Karpas-422 (cell line): ENCODE measurements around the gene LMNTD2. TPM values are rescaled to one million over a fixed set of nuclear protein-coding genes. Genes with fewer than 3 reads are reported as not detected.

Experiments used
- DNase-seq: peaks from one replicate; pipeline ENCODE4 v3.0.0-alpha.2; 2015
- H2AFZ ChIP-seq: fragments of 200-600 bp; sonication (generic); 2 replicates; pipeline ENCODE4 v1.6.1; 2014; ENCODE audit warnings: antibody characterized with exemption, low read length, mixed read lengths
- H3K27ac ChIP-seq: fragments of 200-600 bp; sonication (generic); 2 replicates; pipeline ENCODE4 v1.5.1; 2014; ENCODE audit warnings: mild to moderate bottlenecking, low read length, moderate library complexity
- H3K27me3 ChIP-seq: fragments of 200-600 bp; sonication (generic); 2 replicates; pipeline ENCODE4 v1.6.1; 2014; ENCODE audit warnings: low read length, mixed read lengths
- H3K36me3 ChIP-seq: fragments of 200-600 bp; sonication (generic); 2 replicates; pipeline ENCODE4 v1.6.1; 2014; ENCODE audit warnings: low read length, mixed read lengths; ENCODE audit not compliant: insufficient read depth
- H3K4me1 ChIP-seq: fragments of 200-600 bp; sonication (generic); 2 replicates; pipeline ENCODE4 v1.6.1; 2014; ENCODE audit warnings: mild to moderate bottlenecking, low read length, mixed read lengths
- H3K4me2 ChIP-seq: fragments of 200-600 bp; sonication (generic); 2 replicates; pipeline ENCODE4 v1.6.1; 2014; ENCODE audit warnings: low read length, low read depth, mild to moderate bottlenecking; ENCODE audit not compliant: poor library complexity, severe bottlenecking
- H3K4me3 ChIP-seq: fragments of 200-600 bp; sonication (generic); 2 replicates; pipeline ENCODE4 v1.5.1; 2014; ENCODE audit warnings: mild to moderate bottlenecking, antibody characterized with exemption, low read length, mixed read lengths
- H3K79me2 ChIP-seq: fragments of 200-600 bp; sonication (generic); 2 replicates; pipeline ENCODE4 v1.6.1; 2014; ENCODE audit warnings: mild to moderate bottlenecking, low read length, mixed read lengths
- H3K9ac ChIP-seq: fragments of 200-600 bp; sonication (generic); 2 replicates; pipeline ENCODE4 v1.6.0; 2014; ENCODE audit warnings: low read length
- H3K9me2 ChIP-seq: fragments of 200-600 bp; sonication (generic), shearing (Covaris generic); replicated peaks from 2 replicates; pipeline ENCODE4 v1.6.0; 2014; ENCODE audit warnings: mild to moderate bottlenecking, low read length, moderate library complexity; ENCODE audit not compliant: insufficient read depth
- H3K9me3 ChIP-seq: fragments of 300-700, 200-600 bp; sonication (generic); 2 replicates; pipeline ENCODE4 v1.6.1; 2014; ENCODE audit warnings: low read length, mixed read lengths
- H4K20me1 ChIP-seq: fragments of 200-600 bp; sonication (generic); 2 replicates; pipeline ENCODE4 v1.6.1; 2014; ENCODE audit warnings: mild to moderate bottlenecking, antibody characterized with exemption, low read length, low read depth; ENCODE audit not compliant: insufficient read depth
- total RNA-seq: library from RNA; depleted of rRNA; stranded (reverse); fragments of >200 nt; shearing (Covaris generic); gene quantifications from 2 replicates; pipeline ENCODE4 v1.2.3, GENCODE V29; 2014; ENCODE audit warnings: low replicate concordance

Gene LMNTD2
- total RNA-seq, 1 experiment from 2014 or later, result 6.2 TPM

DNA sequence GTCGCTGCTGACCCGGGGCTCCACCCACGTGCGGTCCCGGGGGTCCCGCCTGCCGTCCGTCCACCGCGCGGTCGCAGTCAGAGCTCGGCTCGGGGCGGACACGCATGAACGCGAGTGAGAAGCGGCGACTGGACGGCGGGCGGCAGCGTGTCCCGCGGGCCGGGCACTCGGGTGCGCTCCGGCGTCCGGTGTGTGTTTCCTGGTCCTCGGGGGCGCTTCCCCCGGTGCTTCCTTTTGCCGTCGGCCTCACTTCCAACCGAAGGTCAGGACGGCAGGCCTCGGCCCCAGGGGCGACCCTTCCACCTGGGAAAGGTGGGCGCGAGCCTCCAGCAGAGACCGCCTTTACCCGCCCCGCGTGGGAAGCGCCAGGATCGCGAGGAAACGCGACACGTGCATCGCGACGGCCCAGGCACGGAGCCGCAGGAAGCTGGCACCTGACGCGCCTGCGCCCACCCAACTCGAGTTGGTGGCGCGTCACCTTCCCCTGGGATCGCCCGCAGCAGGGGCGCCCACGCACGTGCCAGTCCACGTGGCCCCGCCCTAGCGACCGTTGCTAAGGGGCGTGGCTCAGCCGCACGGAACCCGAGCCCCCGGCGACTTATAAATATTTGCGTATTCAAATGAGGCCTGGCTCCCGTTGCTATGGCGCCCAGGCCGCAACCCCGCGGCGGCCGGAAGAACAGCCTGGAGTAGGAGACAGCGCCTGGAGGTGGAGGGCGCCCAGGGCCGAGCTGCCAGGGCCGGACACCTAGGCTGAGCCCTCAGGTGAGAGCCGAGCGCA, 23.5 kb downstream of the LMNTD2 start, which contains the start of gene LRRC56:
Gene LRRC56, plus strand, starts transcription at position 687 of the 781 bp plus-strand sequence. CDS start 3,158 bp downstream, outside the sequence.
- peak within 1 kb of the TSS; percentile 78 for H3K27ac ChIP-seq
- peak within 1 kb of the TSS; percentile 78; the same call in 1 of the 2 replicates for H2AFZ ChIP-seq
- peaks cover 15% of the 10 kb centered on the region for H4K20me1 ChIP-seq
- no peaks in the 10 kb centered on the region for H3K9me2 ChIP-seq
- peaks cover 7% of the 10 kb centered on the region; the same call in 1 of the 2 replicates for H3K79me2 ChIP-seq
- H3K4me1 ChIP-seq, result peaks cover 31% of the 10 kb centered on the region
- H3K9ac ChIP-seq, result peak within 1 kb of the TSS; percentile 82
- DNase-seq, result peak; percentile 99
- H3K27me3 ChIP-seq, result no peaks in the 10 kb centered on the region
- H3K4me2 ChIP-seq, result peak within 1 kb of the TSS; percentile 94
- H3K36me3 ChIP-seq, result no peaks in the 10 kb centered on the region; the same call in 1 of the 2 replicates
- no peaks in the 10 kb centered on the region for H3K9me3 ChIP-seq
- peak within 1 kb of the TSS; percentile 77 for H3K4me3 ChIP-seq

DNA sequence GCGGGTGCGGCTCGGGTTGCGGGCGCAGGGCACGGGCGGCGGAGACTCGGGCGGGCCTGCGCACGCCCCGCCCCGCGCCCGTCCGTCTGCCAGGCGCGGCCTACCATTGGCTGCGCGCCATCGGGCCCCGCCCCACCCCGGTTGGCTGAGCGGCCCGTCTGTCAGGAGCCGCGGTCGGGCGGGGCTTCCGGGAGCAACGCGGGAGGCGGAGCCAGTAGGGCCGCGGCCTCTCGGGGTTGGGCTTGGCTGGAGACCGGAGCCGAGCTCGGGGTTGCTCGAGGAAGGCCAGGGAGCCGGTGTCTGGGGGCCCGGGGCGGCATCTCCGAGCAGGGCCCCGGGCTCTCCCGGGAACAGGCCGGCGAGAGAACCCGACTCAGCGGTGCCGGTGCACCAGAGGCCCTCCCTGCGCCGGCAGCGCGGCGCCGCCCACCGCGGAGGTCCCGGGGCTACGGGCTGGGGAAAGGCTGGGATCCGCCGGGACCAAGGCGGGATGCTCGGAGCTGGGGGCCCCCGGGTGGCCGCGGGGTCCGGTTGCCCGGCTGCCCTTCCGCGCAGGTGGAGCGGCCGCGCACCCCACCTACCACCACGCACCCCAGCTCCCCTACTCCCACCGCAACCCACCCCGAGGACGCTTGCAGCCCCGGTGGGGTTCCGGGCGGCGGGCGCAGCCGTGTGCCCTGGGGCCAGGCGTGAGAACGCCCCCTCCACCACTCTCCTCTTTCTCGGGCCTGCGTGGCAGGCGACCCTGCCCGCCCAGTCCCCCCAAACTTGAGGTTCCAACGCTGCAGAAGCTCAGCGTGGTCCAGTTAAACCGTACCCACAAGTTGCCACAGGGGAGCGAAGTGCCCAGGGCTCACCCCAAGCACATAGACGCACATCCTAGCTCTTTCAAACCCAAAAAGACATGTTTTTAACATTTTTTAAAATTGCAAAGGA, 24.8 kb downstream of the LMNTD2 start, which contains the start of gene HRAS:
Gene HRAS, minus strand, starts transcription at position 58 of the 936 bp plus-strand sequence.
- peak; percentile 98 for DNase-seq
- Histone ChIP-seq H4K20me1 (peaks cover 15% of the 10 kb centered on the region), H3K4me1 (peaks cover 35% of the 10 kb centered on the region), H3K4me3 (peak within 1 kb of the TSS; percentile 99), H3K9me3 (no peaks in the 10 kb centered on the region), H3K4me2 (peak within 1 kb of the TSS; percentile 99), H3K27me3 (no peaks in the 10 kb centered on the region), H3K9me2 (no peaks in the 10 kb centered on the region), H3K27ac (peak within 1 kb of the TSS; percentile 78), H2AFZ (peak within 1 kb of the TSS; percentile 56; the same call in 1 of the 2 replicates), H3K79me2 (peaks cover 7% of the 10 kb centered on the region; the same call in 1 of the 2 replicates), H3K9ac (peak within 1 kb of the TSS; percentile 95), H3K36me3 (no peaks in the 10 kb centered on the region; the same call in 1 of the 2 replicates)

DNA sequence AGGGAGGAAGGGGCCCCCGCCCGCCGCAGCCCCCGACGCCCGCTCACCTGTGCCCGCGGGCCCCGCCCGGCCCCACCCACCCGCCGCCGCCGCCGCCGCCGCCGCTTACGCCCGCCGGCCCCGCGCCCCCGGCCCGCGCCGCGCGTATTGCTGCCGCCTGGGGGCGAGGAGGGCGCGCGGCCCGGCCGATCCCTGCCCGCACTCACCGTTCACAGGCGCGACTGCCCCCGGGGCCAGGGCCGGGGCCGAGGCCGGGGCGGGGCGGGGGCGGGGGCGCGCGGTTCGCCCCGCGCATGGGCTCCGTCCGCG, 25.4 kb downstream of the LMNTD2 start:
- H3K27me3 ChIP-seq, result no peaks in the 10 kb centered on the region
- H4K20me1 ChIP-seq, result peaks cover 15% of the 10 kb centered on the region
- H3K36me3 ChIP-seq, result no peaks in the 10 kb centered on the region; the same call in 1 of the 2 replicates
- H3K4me1 ChIP-seq, result peaks cover 35% of the 10 kb centered on the region
- no peaks in the 10 kb centered on the region for H3K9me3 ChIP-seq
- H3K79me2 ChIP-seq, result peaks cover 7% of the 10 kb centered on the region; the same call in 1 of the 2 replicates
- no peak overlapping the region for H3K27ac ChIP-seq
- no peaks in the 10 kb centered on the region for H3K9me2 ChIP-seq
- peak overlapping the region; percentile 99 for H3K4me2 ChIP-seq
- H3K4me3 ChIP-seq, result peak overlapping the region; percentile 99
- no peak for DNase-seq
- H3K9ac ChIP-seq, result peak overlapping the region; percentile 95
- H2AFZ ChIP-seq, result no peak overlapping the region

DNA sequence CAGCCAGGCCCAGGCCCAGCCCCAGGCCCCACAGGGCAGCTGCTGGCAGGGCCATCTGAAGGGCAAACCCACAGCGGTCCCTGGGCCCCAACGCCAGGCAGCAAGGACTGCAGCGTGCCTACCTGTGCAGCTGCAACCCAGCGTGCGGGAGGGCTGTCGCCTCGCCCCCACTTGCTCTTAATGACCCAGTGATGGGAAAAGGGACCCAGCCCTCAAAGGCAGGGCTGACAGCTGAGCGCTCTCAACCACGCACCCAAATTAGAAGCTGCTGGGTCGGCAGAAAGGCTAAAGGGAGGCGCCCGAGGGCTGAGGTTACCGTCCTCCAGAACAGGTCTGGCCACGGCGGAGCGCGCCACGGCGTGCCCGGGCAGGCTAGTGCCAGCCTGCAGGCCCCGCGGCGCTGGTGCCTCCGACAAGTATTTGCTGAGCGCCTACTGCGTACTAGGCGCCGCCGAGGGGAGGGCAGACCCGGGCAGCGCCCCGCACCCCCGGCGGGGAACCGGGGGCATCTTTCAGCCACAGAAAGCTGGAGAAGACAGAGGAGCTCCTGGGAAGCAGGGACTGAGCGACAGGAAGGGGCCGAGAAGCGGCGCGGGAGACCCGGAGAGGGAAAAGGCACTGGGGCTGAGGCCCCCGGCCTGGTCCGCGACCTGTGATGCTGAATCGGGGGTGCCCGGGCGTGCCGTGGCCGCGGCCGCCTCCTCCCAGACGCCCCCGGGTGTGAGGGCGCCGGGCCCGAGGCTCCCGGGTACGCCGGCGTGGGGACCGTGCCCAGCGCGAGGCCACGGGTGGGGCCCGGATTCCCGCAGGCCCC, 25.9 kb downstream of the LMNTD2 start:
- no peaks in the 10 kb centered on the region for H3K9me3 ChIP-seq
- no peaks in the 10 kb centered on the region; the same call in 1 of the 2 replicates for H3K36me3 ChIP-seq
- no peaks in the 10 kb centered on the region for H3K27me3 ChIP-seq
- no peaks in the 10 kb centered on the region for H3K9me2 ChIP-seq
- H3K4me2 ChIP-seq, result peak overlapping the region; percentile 99
- H3K4me1 ChIP-seq, result peaks cover 35% of the 10 kb centered on the region
- peak overlapping the region; percentile 99 for H3K4me3 ChIP-seq
- peak; percentile 75 for DNase-seq
- H3K79me2 ChIP-seq, result peaks cover 7% of the 10 kb centered on the region; the same call in 1 of the 2 replicates
- H3K9ac ChIP-seq, result peak overlapping the region; percentile 95
- peaks cover 15% of the 10 kb centered on the region for H4K20me1 ChIP-seq
- H3K27ac ChIP-seq, result peak overlapping the region; percentile 56
- H2AFZ ChIP-seq, result peak overlapping the region; percentile 56; the same call in 1 of the 2 replicates

DNA sequence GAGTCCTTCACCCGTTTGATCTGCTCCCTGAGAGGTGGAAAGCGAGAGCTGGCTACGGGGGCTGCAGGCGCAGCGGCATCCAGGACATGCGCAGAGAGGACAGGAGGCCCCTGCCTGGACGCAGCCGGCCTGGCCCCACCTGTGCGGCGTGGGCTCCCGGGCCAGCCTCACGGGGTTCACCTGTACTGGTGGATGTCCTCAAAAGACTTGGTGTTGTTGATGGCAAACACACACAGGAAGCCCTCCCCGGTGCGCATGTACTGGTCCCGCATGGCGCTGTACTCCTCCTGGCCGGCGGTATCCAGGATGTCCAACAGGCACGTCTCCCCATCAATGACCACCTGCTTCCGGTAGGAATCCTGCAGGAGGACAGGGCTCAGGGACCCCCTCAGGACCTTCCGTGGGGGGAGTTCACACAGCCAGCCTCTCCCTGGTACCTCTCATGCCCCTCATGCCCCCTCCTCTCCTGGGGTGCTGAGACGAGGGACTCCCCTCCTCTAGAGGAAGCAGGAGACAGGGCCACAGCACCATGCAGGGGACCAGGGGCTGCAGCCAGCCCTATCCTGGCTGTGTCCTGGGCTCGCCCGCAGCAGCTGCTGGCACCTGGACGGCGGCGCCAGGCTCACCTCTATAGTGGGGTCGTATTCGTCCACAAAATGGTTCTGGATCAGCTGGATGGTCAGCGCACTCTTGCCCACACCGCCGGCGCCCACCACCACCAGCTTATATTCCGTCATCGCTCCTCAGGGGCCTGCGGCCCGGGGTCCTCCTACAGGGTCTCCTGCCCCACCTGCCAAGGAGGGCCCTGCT, 26.7 kb downstream of the LMNTD2 start:
- Histone ChIP-seq H3K79me2 (peaks cover 7% of the 10 kb centered on the region; the same call in 1 of the 2 replicates), H3K27me3 (no peaks in the 10 kb centered on the region), H3K9me2 (no peaks in the 10 kb centered on the region), H3K36me3 (no peaks in the 10 kb centered on the region; the same call in 1 of the 2 replicates), H3K9me3 (no peaks in the 10 kb centered on the region), H3K4me2 (peak overlapping the region; percentile 99), H3K4me1 (peaks cover 35% of the 10 kb centered on the region), H3K27ac (no peak overlapping the region), H4K20me1 (peaks cover 15% of the 10 kb centered on the region), H3K4me3 (peak overlapping the region; percentile 99), H2AFZ (no peak overlapping the region), H3K9ac (peak overlapping the region; percentile 95)
- no peak for DNase-seq

DNA sequence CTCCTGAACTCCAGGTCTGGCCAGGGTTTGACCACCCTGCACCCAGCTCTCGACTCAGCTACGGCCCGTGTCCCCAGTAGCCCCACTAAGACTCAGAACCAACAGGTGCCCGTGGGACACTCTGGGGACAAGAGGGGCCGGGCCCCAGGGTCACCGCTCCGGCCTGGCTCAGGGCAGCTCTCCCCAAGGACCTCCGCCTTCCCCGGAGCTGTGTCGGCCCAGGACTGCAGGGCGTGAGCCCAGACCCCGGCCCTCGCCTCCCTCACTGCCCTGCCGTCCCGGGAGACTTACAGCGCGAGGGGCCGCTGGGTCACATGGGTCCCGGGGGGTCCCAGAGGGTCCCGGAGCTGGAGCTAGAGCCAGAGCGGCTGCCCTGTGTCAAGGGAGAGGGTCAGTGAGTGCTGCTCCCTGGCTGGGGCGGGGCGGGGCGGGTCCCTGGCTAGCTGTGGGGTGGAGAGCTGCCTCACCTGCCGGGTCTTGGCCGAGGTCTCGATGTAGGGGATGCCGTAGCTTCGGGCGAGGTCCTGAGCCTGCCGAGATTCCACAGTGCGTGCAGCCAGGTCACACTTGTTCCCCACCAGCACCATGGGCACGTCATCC, 27.5 kb downstream of the LMNTD2 start:
- no peaks in the 10 kb centered on the region for H3K9me3 ChIP-seq
- H4K20me1 ChIP-seq, result peaks cover 15% of the 10 kb centered on the region
- H3K9ac ChIP-seq, result no peak overlapping the region
- no peak overlapping the region for H3K27ac ChIP-seq
- H2AFZ ChIP-seq, result no peak overlapping the region
- no peaks in the 10 kb centered on the region for H3K9me2 ChIP-seq
- no peak overlapping the region for H3K4me2 ChIP-seq
- H3K27me3 ChIP-seq, result no peaks in the 10 kb centered on the region
- no peak for DNase-seq
- peaks cover 32% of the 10 kb centered on the region for H3K4me1 ChIP-seq
- H3K36me3 ChIP-seq, result no peaks in the 10 kb centered on the region; the same call in 1 of the 2 replicates
- peaks cover 7% of the 10 kb centered on the region; the same call in 1 of the 2 replicates for H3K79me2 ChIP-seq
- H3K4me3 ChIP-seq, result no peak overlapping the region
